CD4-positive, alpha-beta T cell treated with Interferon gamma for 1 hour (primary cell): ENCODE data around the gene CEACAM16.
"Not testable (repeated sequence)": the region's sequence is repeated elsewhere in the genome, so short reads cannot be mapped to it uniquely, and the experiment has no call there.

Experiments
- DNase-seq: peaks from one replicate; pipeline ENCODE4 v3.0.0-alpha.2; 2020

Gene CEACAM16

GRCh38 chr19:44704982-44705381, 6.0 kb downstream of the CEACAM16 start:
- no peak for DNase-seq

DNA sequence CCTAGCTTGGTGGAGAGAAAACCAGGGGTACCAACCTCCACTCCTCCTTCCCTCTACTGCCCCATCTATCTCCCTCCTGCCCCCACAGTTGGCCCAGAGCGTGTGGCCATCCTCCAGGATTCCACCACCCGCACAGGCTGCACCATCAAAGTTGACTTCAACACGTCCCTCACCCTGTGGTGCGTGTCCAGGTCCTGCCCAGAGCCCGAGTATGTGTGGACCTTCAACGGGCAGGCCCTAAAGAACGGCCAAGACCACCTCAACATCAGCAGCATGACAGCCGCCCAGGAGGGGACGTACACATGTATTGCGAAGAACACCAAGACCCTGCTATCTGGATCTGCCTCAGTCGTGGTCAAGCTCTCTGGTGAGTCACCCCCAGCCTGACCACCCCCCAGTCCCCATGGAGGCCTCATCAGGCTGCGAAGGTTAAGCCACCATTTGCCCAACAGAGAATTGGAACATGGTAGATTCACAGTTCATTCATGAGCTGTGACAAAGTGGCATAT, 6.6 kb downstream of the CEACAM16 start:
- DNase-seq = no peak

DNA sequence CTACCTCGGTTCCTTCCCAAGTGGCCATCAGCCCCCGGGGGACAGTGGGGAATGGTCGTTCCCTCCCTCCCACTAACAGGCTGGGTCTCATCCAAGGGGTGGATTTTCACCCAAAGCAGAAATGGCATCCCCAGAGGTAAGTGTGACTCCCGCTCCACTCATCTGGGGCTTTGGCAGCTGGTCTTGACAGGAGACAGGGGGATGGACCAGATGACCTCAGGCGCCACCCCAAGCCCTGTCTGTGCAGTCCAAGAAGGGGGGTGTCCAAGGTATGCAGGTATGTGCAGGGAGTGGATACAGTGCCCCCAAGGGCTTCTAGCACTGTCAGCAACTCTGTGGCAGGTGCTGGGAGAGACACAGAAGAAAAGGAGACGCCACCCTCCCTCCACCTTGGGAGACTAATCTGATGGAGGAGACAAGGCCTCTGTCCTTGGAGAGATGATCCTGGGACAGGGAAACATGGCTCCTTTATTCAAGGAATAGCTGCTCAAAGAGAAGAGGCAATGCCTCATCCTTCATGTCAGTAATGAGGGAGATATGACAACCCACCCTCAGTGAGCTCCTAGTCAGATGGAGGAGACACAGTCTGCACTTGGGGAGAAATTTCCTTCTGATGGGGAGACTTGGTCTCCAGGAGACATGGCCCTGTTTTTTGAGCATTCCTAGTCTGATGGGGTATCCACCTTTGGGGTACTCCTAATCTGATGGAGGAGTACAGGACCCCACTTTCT, 7.7 kb downstream of the CEACAM16 start:
- DNase-seq = no peak

DNA sequence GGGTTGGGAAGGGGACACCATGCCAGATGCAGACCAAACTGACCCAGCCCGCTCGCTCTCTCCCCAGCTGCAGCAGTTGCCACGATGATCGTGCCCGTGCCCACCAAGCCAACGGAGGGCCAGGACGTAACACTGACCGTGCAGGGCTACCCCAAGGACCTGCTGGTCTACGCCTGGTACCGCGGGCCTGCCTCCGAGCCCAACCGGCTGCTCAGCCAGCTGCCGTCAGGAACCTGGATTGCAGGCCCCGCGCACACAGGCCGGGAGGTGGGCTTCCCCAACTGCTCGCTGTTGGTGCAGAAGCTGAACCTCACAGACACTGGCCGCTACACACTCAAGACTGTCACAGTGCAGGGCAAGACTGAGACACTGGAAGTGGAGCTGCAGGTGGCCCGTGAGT, 8.8 kb downstream of the CEACAM16 start:
- no peak for DNase-seq

GRCh38 chr19:44708940-44709339, 10.0 kb downstream of the CEACAM16 start:
- no peak for DNase-seq

DNA sequence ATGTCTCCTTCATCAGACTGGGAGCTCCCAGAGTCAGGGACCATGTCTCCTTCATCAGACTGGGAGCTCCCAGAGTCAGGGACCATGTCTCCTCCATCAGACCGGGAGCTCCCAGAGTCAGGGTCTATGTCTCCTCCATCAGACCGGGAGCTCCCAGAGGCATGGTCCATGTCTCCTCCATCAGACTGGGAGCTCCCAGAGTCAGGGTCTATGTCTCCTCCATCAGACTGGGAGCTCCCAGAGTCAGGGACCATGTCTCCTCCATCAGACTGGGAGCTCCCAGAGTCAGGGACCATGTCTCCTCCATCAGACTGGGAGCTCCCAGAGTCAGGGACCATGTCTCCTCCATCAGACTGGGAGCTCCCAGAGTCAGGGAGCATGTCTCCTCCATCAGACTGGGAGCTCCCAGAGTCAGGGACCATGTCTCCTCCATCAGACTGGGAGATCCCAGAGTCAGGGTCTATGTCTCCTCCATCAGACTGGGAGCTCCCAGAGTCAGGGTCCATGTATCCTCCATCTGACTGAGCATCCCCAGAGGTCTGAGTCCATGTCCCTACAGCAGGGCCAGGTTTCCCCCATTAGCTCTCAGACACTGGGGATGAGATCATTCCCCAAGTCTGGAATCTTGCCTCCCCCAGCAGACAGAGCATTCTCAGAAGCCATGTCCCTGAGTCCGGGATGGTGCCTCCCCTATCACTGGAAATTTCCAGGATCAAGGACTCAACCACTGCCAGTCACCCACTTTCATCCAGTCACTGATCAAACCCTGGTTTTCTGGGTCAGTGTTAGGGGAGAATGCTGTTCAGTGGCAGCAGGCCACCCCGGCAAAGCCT, 10.7 kb downstream of the CEACAM16 start:
- DNase-seq = not testable (repeated sequence)

- DNase-seq = no peak
Observed at GRCh38 chr19:44710483-44710882, 11.5 kb downstream of the CEACAM16 start.

DNA sequence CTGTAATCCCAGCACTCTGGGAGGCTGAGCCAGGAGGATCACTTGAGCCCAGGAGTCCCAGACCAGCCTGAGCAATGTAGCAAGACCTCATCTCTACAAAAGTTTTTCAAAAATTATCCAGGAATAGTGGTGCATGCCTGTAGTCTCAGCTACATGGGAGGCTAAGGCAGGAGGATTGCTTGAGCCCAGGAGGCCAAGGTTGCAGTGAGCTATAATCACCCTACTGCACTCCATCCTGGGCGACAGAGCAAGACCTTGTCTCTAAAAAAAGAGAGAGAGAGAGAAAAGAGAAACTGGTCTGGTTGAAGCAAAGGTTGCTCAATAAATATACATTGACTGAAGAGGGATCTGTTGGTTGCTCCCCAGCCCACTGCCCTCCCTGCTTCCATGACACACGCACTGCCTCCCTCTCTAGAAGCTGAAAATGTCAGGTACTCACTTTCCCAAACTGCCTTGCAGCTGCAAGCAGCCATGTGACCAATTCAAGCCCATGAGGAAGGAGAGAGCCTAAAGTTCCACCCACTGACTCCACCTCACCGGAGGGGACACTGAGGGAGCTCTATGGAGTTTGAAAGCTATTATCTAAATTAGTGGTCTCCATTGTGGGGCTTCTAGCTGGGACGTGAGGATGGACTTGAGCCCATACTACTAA, 14.0 kb downstream of the CEACAM16 start:
- DNase-seq = no peak

GRCh38 chr19:44714597-44715169, 15.7 kb downstream of the CEACAM16 start:
- DNase-seq = no peak

DNA sequence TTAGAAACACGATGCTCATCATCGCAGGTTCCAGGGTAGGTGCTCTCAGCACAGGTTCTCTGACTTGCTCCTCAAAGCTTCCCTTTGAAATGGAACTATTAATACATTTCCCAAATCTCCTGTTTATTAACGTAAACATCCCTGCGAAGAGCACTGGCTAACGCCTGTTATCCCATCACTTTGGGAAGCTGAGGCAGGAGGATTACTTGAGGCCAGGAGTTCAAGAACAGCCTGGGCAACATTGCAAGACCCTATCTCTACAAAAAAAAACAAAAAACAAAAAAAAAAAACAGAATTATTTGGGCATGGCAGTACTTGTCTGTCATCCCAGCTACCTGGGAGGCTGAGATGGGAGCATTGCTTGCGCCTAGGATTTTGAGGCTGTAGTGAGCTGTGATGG, 18.7 kb downstream of the CEACAM16 start:
- DNase-seq = no peak

- no peak for DNase-seq
Observed at GRCh38 chr19:44718441-44719261, 19.7 kb downstream of the CEACAM16 start.

GRCh38 chr19:44719262-44719701, 20.3 kb downstream of the CEACAM16 start:
- no peak for DNase-seq

GRCh38 chr19:44720396-44720795, 21.4 kb downstream of the CEACAM16 start:
- not testable (repeated sequence) for DNase-seq

- DNase-seq = no peak
Observed at GRCh38 chr19:44720945-44721344, 22.0 kb downstream of the CEACAM16 start.

- not testable (repeated sequence) for DNase-seq
Observed at GRCh38 chr19:44721369-44721768, 22.4 kb downstream of the CEACAM16 start.

- peak; percentile 66 for DNase-seq
Observed at GRCh38 chr19:44722131-44723121, 23.5 kb downstream of the CEACAM16 start.

DNA sequence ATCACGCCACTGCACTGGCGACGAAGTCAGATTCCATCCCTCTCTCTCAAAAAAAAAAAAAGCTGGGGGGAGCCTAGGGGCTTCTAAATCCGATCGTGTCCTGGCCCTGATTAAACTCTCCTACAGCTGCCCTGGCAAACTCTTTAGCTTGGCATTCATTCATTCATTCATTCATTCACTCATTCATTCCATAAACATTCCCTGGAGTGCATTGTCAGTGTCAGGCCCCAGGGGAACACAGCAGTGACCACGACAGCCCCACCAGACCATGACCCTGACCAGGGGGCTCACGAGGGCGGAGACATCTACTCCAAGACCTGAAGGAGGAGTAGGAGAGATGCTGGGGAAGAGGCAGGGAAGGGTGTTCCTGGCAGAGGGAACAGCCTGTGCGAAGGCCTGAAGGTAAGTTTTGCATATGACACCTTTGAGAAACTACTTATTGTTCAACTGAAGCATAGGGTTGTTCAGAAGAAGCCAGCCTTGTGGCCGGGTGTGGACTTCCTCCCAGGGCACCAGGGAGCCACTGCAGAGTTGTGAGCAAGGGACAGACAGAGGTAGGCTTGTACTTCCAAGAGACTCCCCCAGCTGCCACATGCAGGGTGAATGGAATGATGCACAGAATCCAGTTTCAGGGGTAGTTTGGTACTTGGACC, 24.5 kb downstream of the CEACAM16 start:
- DNase-seq = no peak

DNA sequence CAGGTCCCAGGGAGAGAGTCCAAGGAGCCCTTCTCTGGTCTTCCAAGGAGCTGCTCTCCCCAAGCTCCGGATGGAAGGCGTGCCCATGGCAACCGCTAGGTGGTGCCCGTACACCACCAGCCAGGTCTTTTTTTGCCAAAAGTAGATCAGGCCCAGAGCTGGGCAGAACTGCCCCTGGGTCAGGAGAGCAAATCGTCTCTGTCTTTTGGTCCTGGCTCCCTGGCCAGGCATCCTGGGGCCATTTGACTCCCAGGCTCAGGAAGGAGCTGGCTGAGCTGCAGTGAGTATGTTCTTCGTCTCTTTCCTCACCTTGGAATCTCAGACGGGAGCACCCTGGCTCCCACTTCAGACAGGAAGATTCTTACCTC, 25.0 kb downstream of the CEACAM16 start:
- peak; percentile 81 for DNase-seq

DNA sequence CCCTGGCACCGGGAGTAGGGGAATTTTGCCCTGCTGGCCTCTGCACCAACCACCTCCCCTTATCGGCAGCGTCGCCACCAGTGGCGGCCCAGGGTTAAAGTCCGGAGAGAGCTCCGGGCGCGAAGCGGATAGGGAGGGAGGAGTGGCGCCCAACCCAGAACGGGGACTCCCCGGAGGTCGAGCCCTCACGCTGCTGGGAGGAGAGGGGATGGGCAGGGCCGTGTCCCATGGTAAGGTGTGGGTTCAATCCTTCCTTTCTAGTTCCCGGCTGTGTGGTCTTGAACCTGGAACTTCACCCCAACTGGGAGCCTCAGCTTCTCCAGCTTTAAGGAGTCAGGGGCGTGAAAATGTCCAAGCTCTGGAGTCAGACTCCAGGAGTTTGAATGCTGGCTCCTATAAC, 26.3 kb downstream of the CEACAM16 start:
- DNase-seq = peak; percentile 22

GRCh38 chr19:44725684-44726083, 26.7 kb downstream of the CEACAM16 start:
- DNase-seq = no peak
